Thyroid gland (tissue), 4 donors: ENCODE results near the gene MEOX2. TPM values are rescaled to one million over a fixed set of nuclear protein-coding genes. Genes with fewer than 3 reads are reported as not detected.
A peak's percentile ranks its signal among the peaks of the same experiment; 100 is the strongest.

Experiments used
- DNase-seq, 2 donors: peaks; one replicate each; pipeline ENCODE4 v3.0.0-alpha.2; 2019
- H3K27ac ChIP-seq, 3 donors: fragments of 200-600 bp; sonication (generic); 1 replicate in 2 of 3; 2 replicates in 1 of 3; pipeline ENCODE4 v1.5.1; 2016 to 2019; ENCODE audit warnings: mild to moderate bottlenecking in 1 of 3, moderate library complexity in 1 of 3
- H3K27me3 ChIP-seq: fragments of 200-600 bp; sonication (generic); one replicate; pipeline ENCODE4 v1.5.1; 2019
- H3K36me3 ChIP-seq, 2 donors: fragments of 200-600 bp; sonication (generic); one replicate each; pipeline ENCODE4 v1.5.1; 2016 to 2019
- H3K4me1 ChIP-seq, 2 donors: fragments of 200-600 bp; sonication (generic); one replicate each; pipeline ENCODE4 v1.5.1; 2017 to 2019
- H3K4me3 ChIP-seq, 3 donors: fragments of 200-600 bp; sonication (generic); replicated peaks in 1 of 3; 1 replicate in 2 of 3; 2 replicates in 1 of 3; pipeline ENCODE4 v1.5.1; 2016; ENCODE audit warnings: mild to moderate bottlenecking in 1 of 3
- H3K9me3 ChIP-seq: fragments of 200-600 bp; sonication (generic); one replicate; pipeline ENCODE4 v1.5.1; 2017
- CTCF ChIP-seq, 6 experiments: fragments of 200-600 bp in 3 of 6; fragments of 450-650 bp in 3 of 6; sonication (generic) in 3 of 6; IDR thresholded peaks; one replicate each; pipeline ENCODE4 v1.5.1; 2016 to 2019; ENCODE audit warnings: antibody characterized with exemption in 6 of 6, mild to moderate bottlenecking in 2 of 6, inconsistent platforms in 1 of 6, moderate library complexity in 1 of 6
- POLR2A ChIP-seq, 2 donors: fragments of 450-650 bp; IDR thresholded peaks; one replicate each; pipeline ENCODE4 v1.6.1; 2017; ENCODE audit warnings: antibody characterized with exemption in 2 of 2, mild to moderate bottlenecking in 2 of 2, moderate library complexity in 1 of 2
- WGBS, 2 donors: methylation state at CpG; one replicate each; pipeline ENCODE4 v1.1.5; 2017; 5-methylcytosine and 5-hydroxymethylcytosine counted together
- intact Hi-C: fragments of 100-400 bp; cut with DNase I; formaldehyde crosslinking; loops from one replicate; pipeline ENCODE4 v1.15.1; 2023
- total RNA-seq, 4 donors: library from RNA; depleted of rRNA; stranded (reverse); fragments of >200 nt; gene quantifications; one replicate each; pipeline ENCODE4 v1.2.3, GENCODE V29; 2016

Gene MEOX2
- total RNA-seq, 4 donors from 2014 or later = 4.5 to 12.2 (median 7.8) TPM

- Histone ChIP-seq H3K36me3 (no peaks in the 10 kb centered on the region), H3K9me3 (no peaks in the 10 kb centered on the region), H3K27ac (peak overlapping the region; percentile 69 to 90 (median 84)), H3K4me3 (peak overlapping the region in 2 of 3 donors; percentile 9 to 30), H3K4me1 (no peaks in the 10 kb centered on the region), H3K27me3 (no peaks in the 10 kb centered on the region)
- intact Hi-C loops = no loop called here
- WGBS, 2 donors = 4 to 5% methylated on average over 40 to 46 of the region's 54 CpGs
- DNase-seq = peak; percentile 7 to 20
- no peak for TF ChIP-seq CTCF (IDR thresholded peaks at IDR 0.05)
- TF ChIP-seq POLR2A (IDR thresholded peaks at IDR 0.05) = no peak
These were observed 857 bp downstream of the MEOX2 start for GRCh38 chr7:15685358-15686294.

DNA sequence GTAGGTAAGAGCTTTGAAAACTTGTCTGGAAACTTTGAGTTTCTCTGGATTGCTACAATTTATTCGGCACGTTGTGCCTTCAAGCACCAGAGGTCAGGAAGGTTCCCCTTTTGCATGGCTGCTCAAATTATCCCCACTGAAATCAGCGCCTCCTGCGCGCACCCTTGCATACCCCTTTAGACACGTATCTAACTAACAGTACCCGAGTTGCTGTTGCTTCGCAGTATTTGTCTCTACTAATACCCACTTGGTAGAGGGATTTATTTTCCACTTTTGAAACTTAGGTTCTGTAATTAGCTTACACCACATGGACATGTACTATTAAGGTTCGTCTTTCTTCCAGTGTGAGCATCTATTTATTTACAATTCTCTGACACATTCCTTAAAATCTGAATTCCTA, 1.6 kb downstream of the MEOX2 start:
- no peaks in the 10 kb centered on the region for H3K4me1 ChIP-seq
- intact Hi-C loops = no loop called here
- 13 to 14% methylated on average over 9 of the region's 9 CpGs for WGBS, 2 donors
- H3K27ac ChIP-seq = peak overlapping the region; percentile 28 to 90 (median 56)
- TF ChIP-seq POLR2A (IDR thresholded peaks at IDR 0.05) (no peak), CTCF (IDR thresholded peaks at IDR 0.05) (no peak)
- H3K9me3 ChIP-seq = no peaks in the 10 kb centered on the region
- no peaks in the 10 kb centered on the region for H3K27me3 ChIP-seq
- no peaks in the 10 kb centered on the region for H3K36me3 ChIP-seq
- no peak for DNase-seq
- peak overlapping the region in 1 of 3 donors; percentile 2 for H3K4me3 ChIP-seq

DNA sequence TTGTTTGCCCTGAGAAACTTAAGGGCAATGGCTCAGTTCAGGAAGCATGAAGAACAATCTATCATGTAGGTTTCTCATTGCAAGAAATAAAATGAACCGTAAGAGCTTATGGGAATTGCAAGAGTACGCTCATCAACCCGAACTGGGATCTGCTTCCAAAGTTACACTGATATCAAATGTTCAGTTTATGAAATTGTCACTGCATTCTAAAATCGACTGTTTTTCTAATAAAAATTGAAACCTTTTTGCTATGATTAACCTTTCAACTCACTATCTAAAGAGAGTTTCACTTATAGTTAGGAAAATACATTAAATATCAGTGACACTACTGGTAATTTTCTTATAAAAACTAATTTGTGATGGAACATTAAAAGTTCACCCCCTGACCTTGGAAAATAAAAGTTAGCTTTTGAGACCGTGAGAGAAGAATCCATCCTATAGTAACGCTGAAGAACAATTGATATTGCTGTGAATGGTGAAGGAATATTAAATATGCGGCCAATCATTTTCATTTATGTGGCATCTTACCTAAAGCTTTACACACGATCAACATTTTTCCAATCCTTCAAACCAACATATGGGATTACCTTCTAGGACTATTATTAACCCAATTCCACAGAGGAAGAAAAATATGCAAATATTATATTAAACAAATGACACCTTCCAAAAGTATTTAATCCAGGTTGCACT, 2.2 kb downstream of the MEOX2 start:
- WGBS, 2 donors = 60 to 66% methylated on average over 8 of the region's 8 CpGs
- no peak for TF ChIP-seq CTCF (IDR thresholded peaks at IDR 0.05)
- TF ChIP-seq POLR2A (IDR thresholded peaks at IDR 0.05) = no peak
- intact Hi-C loops = no loop called here
- DNase-seq = no peak
- H3K4me3 ChIP-seq = peak overlapping the region in 1 of 3 donors; percentile 2
- H3K36me3 ChIP-seq = no peaks in the 10 kb centered on the region
- no peaks in the 10 kb centered on the region for H3K27me3 ChIP-seq
- H3K27ac ChIP-seq = peak overlapping the region; percentile 28 to 90 (median 56)
- no peaks in the 10 kb centered on the region for H3K4me1 ChIP-seq
- no peaks in the 10 kb centered on the region for H3K9me3 ChIP-seq

DNA sequence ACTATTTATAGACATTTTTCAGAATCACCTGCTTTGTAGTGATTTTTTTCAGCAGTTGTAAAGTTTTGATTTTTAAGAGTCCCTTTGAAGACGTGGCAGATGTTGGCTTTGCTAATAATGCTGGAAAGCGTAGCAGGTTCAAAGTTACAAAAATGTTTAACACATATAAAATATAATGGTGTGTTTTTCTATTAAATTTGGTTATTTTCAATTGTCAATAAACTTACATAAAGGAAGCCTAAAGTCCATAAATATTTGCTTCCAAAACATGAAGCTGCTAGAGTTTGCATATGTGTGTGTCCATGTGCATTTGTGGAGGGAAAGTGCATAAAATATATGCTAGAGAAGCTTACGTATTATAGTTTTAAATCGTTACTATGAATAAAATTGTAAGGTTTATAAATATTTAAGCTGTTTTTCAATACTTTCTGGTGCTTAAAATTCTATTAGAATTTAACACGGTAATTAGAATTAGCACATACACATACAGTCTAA, 3.7 kb downstream of the MEOX2 start:
- Histone ChIP-seq H3K4me3 (peak overlapping the region in 1 of 3 donors; percentile 13), H3K9me3 (no peaks in the 10 kb centered on the region), H3K27me3 (no peaks in the 10 kb centered on the region), H3K36me3 (no peaks in the 10 kb centered on the region), H3K27ac (peak overlapping the region in 2 of 3 donors; percentile 63 to 90), H3K4me1 (no peaks in the 10 kb centered on the region)
- WGBS, 2 donors = 73 to 84% methylated on average over 5 of the region's 5 CpGs
- DNase-seq = no peak
- TF ChIP-seq CTCF (IDR thresholded peaks at IDR 0.05) (no peak), POLR2A (IDR thresholded peaks at IDR 0.05) (no peak)
- intact Hi-C loops = no loop called here
